Thyroid gland (tissue), 4 donors: ENCODE measurements around the gene EXD3. TPM values are rescaled to one million over a fixed set of nuclear protein-coding genes. Genes with fewer than 3 reads are reported as not detected.
A peak's percentile ranks its signal among the peaks of the same experiment; 100 is the strongest.

Source experiments
- DNase-seq, 2 donors: peaks; one replicate each; pipeline ENCODE4 v3.0.0-alpha.2; 2019
- H3K27ac ChIP-seq, 3 donors: fragments of 200-600 bp; sonication (generic); 1 replicate in 2 of 3; 2 replicates in 1 of 3; pipeline ENCODE4 v1.5.1; 2016 to 2019; ENCODE audit warnings: mild to moderate bottlenecking in 1 of 3, moderate library complexity in 1 of 3
- H3K27me3 ChIP-seq: fragments of 200-600 bp; sonication (generic); one replicate; pipeline ENCODE4 v1.5.1; 2019
- H3K36me3 ChIP-seq, 2 donors: fragments of 200-600 bp; sonication (generic); one replicate each; pipeline ENCODE4 v1.5.1; 2016 to 2019
- H3K4me1 ChIP-seq, 2 donors: fragments of 200-600 bp; sonication (generic); one replicate each; pipeline ENCODE4 v1.5.1; 2017 to 2019
- H3K4me3 ChIP-seq, 3 donors: fragments of 200-600 bp; sonication (generic); replicated peaks in 1 of 3; 1 replicate in 2 of 3; 2 replicates in 1 of 3; pipeline ENCODE4 v1.5.1; 2016; ENCODE audit warnings: mild to moderate bottlenecking in 1 of 3
- H3K9me3 ChIP-seq: fragments of 200-600 bp; sonication (generic); one replicate; pipeline ENCODE4 v1.5.1; 2017
- POLR2A ChIP-seq, 2 donors: fragments of 450-650 bp; IDR thresholded peaks; one replicate each; pipeline ENCODE4 v1.6.1; 2017; ENCODE audit warnings: antibody characterized with exemption in 2 of 2, mild to moderate bottlenecking in 2 of 2, moderate library complexity in 1 of 2
- WGBS, 2 donors: methylation state at CpG; one replicate each; pipeline ENCODE4 v1.1.5; 2017; 5-methylcytosine and 5-hydroxymethylcytosine counted together
- intact Hi-C: fragments of 100-400 bp; cut with DNase I; formaldehyde crosslinking; loops from one replicate; pipeline ENCODE4 v1.15.1; 2023
- total RNA-seq, 4 donors: library from RNA; depleted of rRNA; stranded (reverse); fragments of >200 nt; gene quantifications; one replicate each; pipeline ENCODE4 v1.2.3, GENCODE V29; 2016
- TF ChIP-seq, protein P1 (sequence below), 6 experiments: fragments of 200-600 bp in 3 of 6; fragments of 450-650 bp in 3 of 6; sonication (generic) in 3 of 6; IDR thresholded peaks; one replicate each; pipeline ENCODE4 v1.5.1; 2016 to 2019; ENCODE audit warnings: antibody characterized with exemption in 6 of 6, mild to moderate bottlenecking in 2 of 6, inconsistent platforms in 1 of 6, moderate library complexity in 1 of 6

The EXD3 gene
- total RNA-seq, 4 donors from 2014 or later: 13.0 to 32.0 (median 26.6) TPM

DNA sequence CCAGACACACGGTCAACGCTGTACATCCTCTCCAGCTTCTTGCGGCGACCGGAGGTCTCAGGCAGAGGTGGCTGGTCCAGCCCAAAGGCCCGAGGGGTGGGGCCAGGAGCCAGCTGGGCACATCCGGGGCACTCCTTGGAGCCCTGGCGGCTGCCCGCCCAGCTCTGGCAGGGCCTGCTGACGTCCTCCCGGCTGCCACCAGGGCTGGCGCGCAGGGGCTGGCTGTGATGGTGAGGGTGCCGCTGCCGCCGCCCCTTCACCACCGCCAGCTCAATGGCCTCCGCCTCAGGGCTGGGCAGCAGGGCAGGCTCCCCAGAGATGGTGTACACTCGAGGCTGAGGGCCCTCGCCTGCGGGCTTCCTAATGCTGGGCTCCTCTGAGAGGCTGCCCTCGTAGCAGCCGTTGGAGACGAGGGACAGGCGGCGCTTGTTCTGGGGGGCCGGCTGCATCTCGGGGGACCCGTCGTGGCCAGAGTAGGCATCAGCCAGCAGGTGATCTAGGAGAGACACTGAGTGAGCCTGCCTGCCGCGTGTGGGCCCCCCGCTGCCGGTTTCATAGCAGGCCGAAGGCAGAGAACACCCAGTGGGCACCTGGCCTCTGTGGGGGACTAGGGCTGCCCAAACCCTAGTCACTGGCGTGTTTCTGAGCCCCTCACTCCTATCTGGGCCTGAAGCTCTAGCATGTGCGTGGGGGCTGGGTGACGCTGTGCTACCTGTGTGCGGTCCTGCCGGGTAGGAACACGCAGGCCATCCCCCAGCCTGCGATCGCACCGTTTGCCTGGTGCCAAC is 34.6 kb upstream of the EXD3 start:
- H3K36me3 ChIP-seq: no peaks in the 10 kb centered on the region
- no peak for DNase-seq
- intact Hi-C loops: no loop called here
- peaks cover 21 to 43% of the 10 kb centered on the region in 2 donors for H3K4me1 ChIP-seq
- H3K4me3 ChIP-seq: no peak overlapping the region
- peak overlapping the region in 2 of 3 donors; percentile 23 to 63 for H3K27ac ChIP-seq
- no peak for TF ChIP-seq POLR2A (IDR thresholded peaks at IDR 0.05)
- TF ChIP-seq, protein P1, sequence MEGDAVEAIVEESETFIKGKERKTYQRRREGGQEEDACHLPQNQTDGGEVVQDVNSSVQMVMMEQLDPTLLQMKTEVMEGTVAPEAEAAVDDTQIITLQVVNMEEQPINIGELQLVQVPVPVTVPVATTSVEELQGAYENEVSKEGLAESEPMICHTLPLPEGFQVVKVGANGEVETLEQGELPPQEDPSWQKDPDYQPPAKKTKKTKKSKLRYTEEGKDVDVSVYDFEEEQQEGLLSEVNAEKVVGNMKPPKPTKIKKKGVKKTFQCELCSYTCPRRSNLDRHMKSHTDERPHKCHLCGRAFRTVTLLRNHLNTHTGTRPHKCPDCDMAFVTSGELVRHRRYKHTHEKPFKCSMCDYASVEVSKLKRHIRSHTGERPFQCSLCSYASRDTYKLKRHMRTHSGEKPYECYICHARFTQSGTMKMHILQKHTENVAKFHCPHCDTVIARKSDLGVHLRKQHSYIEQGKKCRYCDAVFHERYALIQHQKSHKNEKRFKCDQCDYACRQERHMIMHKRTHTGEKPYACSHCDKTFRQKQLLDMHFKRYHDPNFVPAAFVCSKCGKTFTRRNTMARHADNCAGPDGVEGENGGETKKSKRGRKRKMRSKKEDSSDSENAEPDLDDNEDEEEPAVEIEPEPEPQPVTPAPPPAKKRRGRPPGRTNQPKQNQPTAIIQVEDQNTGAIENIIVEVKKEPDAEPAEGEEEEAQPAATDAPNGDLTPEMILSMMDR (IDR thresholded peaks at IDR 0.05): no peak
- 95 to 100% methylated on average over 5 to 11 of the region's 44 CpGs for WGBS, 2 donors
- H3K27me3 ChIP-seq: no peaks in the 10 kb centered on the region
- H3K9me3 ChIP-seq: no peaks in the 10 kb centered on the region

DNA sequence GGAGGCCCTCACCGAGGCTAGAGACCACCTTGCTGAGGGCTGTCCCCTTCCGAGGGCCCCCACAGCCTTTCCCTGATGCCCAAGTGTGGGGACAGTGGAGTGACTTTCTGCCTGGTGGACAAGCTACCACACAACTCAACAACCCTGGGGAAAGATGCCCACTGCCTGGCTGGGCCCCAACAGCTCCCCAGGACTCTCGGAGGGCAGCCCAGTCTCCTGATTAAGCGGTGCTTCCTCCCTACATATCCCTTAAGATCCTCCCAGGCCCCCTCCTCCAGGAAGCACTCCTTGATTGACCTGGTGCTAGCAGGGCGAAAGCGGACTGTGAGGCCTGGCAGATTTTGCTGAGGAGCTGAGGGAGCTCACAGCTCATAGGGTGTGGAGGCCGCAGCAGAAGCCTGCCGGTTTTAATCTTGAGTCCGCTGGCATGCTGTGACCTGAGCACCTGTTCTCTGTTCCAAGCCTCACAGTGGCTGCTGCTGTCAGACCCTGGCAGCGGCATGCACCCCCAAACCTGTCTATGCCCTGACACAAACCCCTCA is 34.0 kb upstream of the EXD3 start:
- intact Hi-C loops: no loop called here
- Histone ChIP-seq H3K4me1 (peaks cover 21 to 43% of the 10 kb centered on the region in 2 donors), H3K27me3 (no peaks in the 10 kb centered on the region), H3K9me3 (no peaks in the 10 kb centered on the region), H3K4me3 (no peak overlapping the region), H3K27ac (peak overlapping the region in 2 of 3 donors; percentile 23 to 40), H3K36me3 (no peaks in the 10 kb centered on the region)
- DNase-seq: no peak
- TF ChIP-seq, protein P1 (IDR thresholded peaks at IDR 0.05): no peak
- no peak for TF ChIP-seq POLR2A (IDR thresholded peaks at IDR 0.05)
- 96 to 100% methylated on average over 9 to 10 of the region's 10 CpGs for WGBS, 2 donors

DNA sequence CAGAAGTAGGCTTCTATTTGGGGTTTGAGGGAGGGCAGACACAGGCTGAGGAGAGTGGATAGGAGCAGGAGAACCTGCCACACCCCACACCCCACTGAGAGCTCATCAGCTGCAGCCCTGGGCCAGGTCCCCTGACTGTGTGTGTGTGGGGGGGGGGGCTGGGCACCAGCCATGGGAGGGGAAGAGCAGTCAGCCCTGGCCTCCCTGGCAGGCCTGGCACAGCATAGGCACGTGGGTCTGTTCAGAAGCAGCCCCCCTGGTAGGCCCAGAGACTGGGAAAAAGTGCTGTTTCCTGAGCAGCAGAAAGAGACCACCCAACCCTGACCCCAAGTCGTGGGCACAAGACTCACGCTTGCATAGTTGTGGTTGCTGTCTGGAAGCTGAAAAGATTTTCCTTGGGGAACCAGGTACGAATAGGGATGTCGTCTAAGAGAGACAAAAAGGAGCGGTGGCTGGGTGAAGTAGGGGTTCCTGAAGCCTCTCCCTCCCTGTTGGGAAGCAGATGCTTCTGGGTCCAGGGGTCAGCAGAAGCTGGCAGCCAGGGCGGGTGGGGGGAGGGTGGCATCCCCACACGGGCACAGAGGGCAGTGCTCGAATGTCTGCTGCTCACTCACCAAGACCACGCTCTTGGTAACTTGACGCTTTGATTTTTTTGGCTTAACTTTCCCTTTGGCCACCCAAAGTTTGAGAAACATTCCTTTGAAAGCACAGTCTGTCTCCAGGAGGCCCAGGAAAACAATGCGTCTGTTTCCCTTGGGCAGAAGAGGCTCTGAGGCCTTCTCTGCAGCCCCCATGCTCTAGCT is 33.3 kb upstream of the EXD3 start:
- Histone ChIP-seq H3K27ac (peak overlapping the region in 1 of 3 donors; percentile 40), H3K27me3 (no peaks in the 10 kb centered on the region), H3K9me3 (no peaks in the 10 kb centered on the region), H3K36me3 (no peaks in the 10 kb centered on the region), H3K4me3 (no peak overlapping the region), H3K4me1 (peaks cover 21 to 43% of the 10 kb centered on the region in 2 donors)
- intact Hi-C loops: no loop called here
- TF ChIP-seq, protein P1 (IDR thresholded peaks at IDR 0.05): no peak
- TF ChIP-seq POLR2A (IDR thresholded peaks at IDR 0.05): no peak
- DNase-seq: no peak
- WGBS, 2 donors: 84 to 90% methylated on average over 11 to 12 of the region's 12 CpGs

DNA sequence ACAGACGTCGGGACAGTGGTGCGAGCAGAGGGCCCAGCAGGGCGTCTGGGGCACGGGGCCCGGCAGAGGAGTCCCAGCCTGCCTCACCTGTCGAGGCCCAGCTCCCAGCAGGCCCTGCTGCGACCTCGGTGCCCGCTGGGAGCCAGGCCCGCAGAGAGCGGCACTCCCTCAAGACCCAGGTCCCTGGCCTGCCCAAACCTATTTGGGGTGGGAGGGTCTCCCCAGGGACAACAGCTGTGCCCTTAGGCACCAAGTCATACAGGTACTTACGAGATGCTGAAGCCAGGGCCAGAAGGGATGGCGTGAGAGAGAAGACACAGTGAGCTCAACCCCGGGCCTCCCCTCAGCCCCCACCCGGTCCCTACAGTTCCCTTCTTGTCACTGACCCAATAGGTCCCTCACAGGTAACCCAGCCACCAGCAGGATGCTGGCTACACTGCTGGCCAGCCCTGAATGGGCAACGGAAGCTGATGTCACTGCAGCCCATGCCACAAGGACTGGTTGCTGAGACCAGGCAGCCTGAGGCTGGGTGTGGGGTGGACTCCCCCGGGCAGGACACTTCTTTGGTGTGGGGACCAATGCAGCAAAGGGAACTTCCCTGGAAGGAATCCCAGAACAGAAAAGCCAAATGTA is 32.5 kb upstream of the EXD3 start:
- peaks cover 21 to 43% of the 10 kb centered on the region in 2 donors for H3K4me1 ChIP-seq
- H3K4me3 ChIP-seq: no peak overlapping the region
- H3K36me3 ChIP-seq: no peaks in the 10 kb centered on the region
- no peak for DNase-seq
- 93 to 100% methylated on average over 5 to 14 of the region's 18 CpGs for WGBS, 2 donors
- intact Hi-C loops: no loop called here
- H3K9me3 ChIP-seq: no peaks in the 10 kb centered on the region
- no peaks in the 10 kb centered on the region for H3K27me3 ChIP-seq
- TF ChIP-seq, protein P1 (IDR thresholded peaks at IDR 0.05): no peak
- no peak for TF ChIP-seq POLR2A (IDR thresholded peaks at IDR 0.05)
- no peak overlapping the region for H3K27ac ChIP-seq
